ENCODE results near the gene SLAMF1.

DNA sequence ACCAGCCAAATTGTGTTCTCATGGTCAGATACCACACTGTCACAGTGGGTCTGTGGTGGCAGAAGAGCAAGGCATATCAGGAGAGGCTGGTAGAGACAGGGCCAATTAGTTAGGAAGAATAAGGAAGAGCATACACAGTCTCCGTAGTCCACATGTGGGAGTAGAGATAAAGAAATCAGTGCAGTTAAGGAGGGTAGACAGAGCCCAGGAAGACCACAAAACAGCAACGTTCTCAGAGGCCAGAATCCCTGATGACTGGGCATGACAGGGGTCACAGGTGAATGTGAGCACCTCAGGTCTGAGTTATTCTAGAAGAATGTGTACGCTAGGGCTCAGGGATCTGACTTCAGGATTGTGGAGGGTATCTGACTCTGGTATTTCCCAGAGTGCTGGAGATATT, 33.0 kb upstream of the SLAMF1 start:
- TF ChIP-seq, protein P1, sequence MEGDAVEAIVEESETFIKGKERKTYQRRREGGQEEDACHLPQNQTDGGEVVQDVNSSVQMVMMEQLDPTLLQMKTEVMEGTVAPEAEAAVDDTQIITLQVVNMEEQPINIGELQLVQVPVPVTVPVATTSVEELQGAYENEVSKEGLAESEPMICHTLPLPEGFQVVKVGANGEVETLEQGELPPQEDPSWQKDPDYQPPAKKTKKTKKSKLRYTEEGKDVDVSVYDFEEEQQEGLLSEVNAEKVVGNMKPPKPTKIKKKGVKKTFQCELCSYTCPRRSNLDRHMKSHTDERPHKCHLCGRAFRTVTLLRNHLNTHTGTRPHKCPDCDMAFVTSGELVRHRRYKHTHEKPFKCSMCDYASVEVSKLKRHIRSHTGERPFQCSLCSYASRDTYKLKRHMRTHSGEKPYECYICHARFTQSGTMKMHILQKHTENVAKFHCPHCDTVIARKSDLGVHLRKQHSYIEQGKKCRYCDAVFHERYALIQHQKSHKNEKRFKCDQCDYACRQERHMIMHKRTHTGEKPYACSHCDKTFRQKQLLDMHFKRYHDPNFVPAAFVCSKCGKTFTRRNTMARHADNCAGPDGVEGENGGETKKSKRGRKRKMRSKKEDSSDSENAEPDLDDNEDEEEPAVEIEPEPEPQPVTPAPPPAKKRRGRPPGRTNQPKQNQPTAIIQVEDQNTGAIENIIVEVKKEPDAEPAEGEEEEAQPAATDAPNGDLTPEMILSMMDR (IDR thresholded peaks at IDR 0.05) = no peak
- TF ChIP-seq POLR2A (IDR thresholded peaks at IDR 0.05) = no peak

All from lower leg skin (tissue), 3 donors.